Immature natural killer cell (primary cell): ENCODE measurements around the gene ZNF827. TPM values are rescaled to one million over a fixed set of nuclear protein-coding genes. Genes with fewer than 3 reads are reported as not detected.

Experiments used
- DNase-seq, 3 donors: peaks; one replicate each; pipeline ENCODE4 v3.0.0; 2022; ENCODE audit warnings: mixed read lengths in 1 of 3
- H3K27ac Mint-ChIP-seq, 6 donors: one replicate each; pipeline ENCODE4 v1.8.0; 2020; ENCODE audit warnings: mixed read lengths in 6 of 6, mild to moderate bottlenecking in 5 of 6, inconsistent platforms in 4 of 6, moderate library complexity in 3 of 6
- H3K27me3 Mint-ChIP-seq, 3 donors: one replicate each; pipeline ENCODE4 v1.8.0; 2020 to 2021; ENCODE audit warnings: low read depth in 3 of 3, mild to moderate bottlenecking in 3 of 3, mixed read lengths in 3 of 3, moderate library complexity in 3 of 3, inconsistent platforms in 1 of 3
- H3K36me3 Mint-ChIP-seq, 3 donors: one replicate each; pipeline ENCODE4 v1.8.0; 2020; ENCODE audit warnings: mixed read lengths in 3 of 3, inconsistent platforms in 2 of 3, mild to moderate bottlenecking in 2 of 3
- H3K4me1 Mint-ChIP-seq, 2 donors: one replicate each; pipeline ENCODE4 v1.8.0; 2020; ENCODE audit warnings: inconsistent platforms in 2 of 2, mild to moderate bottlenecking in 2 of 2, mixed read lengths in 2 of 2, moderate library complexity in 1 of 2
- H3K4me3 Mint-ChIP-seq, 5 donors: one replicate each; pipeline ENCODE4 v1.8.0; 2020; ENCODE audit warnings: mild to moderate bottlenecking in 5 of 5, mixed read lengths in 5 of 5, inconsistent platforms in 3 of 5, moderate library complexity in 3 of 5
- H3K9me3 Mint-ChIP-seq, 6 donors: one replicate each; pipeline ENCODE4 v1.8.0; 2020; ENCODE audit warnings: mild to moderate bottlenecking in 6 of 6, mixed read lengths in 6 of 6, inconsistent platforms in 4 of 6, moderate library complexity in 3 of 6
- polyA plus RNA-seq, 3 donors: library from polyadenylated mRNA; unstranded; fragments of 300-500 nt; fragmentation: Illumina TruSeq; gene quantifications; one replicate each; pipeline ENCODE4 v1.2.3, GENCODE V29; 2021

Gene ZNF827
- polyA plus RNA-seq, 3 donors from 2014 or later, result 1.5 to 4.6 (median 1.7) TPM

- no peaks in the 10 kb centered on the region for H3K9me3 Mint-ChIP-seq
- H3K27me3 Mint-ChIP-seq, result peaks cover 21 to 29% (median 21%) of the 10 kb centered on the region in 3 donors
- H3K36me3 Mint-ChIP-seq, result no peaks in the 10 kb centered on the region
- peaks cover 22 to 31% of the 10 kb centered on the region in 2 donors for H3K4me1 Mint-ChIP-seq
- peak overlapping the region; percentile 86 to 97 (median 89) for H3K27ac Mint-ChIP-seq
- peak overlapping the region; percentile 90 to 99 (median 95) for H3K4me3 Mint-ChIP-seq
- DNase-seq, result no peak
These were observed 773 bp upstream of the ZNF827 start for GRCh38 chr4:145939441-145939750.

DNA sequence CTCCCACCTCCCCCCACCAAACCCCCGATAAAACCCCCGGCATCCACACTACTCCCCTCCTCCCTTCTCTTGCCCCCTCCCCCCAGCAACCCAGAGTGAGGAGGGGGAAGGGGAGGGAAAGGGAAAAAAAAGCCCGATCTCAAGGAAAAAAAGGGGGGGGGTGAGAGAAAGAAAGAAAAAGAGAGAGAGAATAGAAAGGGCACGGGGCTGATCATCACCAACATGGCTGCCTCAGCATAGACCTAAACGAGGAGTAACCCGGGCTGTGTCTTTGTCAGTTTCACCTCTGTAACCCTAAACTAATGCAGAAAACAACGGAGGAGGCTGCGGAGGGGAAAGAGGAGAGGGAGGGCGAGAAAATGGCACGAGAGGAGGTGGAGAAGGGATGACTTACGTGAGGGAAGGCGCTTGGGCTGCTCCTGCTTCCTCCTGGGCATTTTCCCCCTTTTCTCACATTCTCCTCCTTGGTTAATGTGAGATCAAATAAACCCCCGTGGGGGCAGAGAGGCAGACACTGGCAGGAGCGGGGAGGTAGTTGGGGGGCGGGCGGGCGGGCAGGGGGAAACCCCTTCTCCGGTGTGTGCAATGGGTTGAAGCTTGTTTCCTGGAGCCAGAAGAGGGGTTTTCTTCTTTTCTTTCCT lies 532 bp downstream of the ZNF827 start:
- Mint-ChIP-seq H3K4me1 (peaks cover 22 to 38% of the 10 kb centered on the region in 2 donors), H3K9me3 (no peaks in the 10 kb centered on the region), H3K36me3 (no peaks in the 10 kb centered on the region), H3K4me3 (peak overlapping the region; percentile 90 to 99 (median 95)), H3K27me3 (peaks cover 21 to 29% (median 21%) of the 10 kb centered on the region in 3 donors), H3K27ac (peak overlapping the region; percentile 86 to 97 (median 95))
- DNase-seq, result peak; percentile 55 to 60 (median 56)

GRCh38 chr4:145936997-145937901 lies 1.4 kb downstream of the ZNF827 start:
- Mint-ChIP-seq H3K27me3 (peaks cover 21 to 29% (median 21%) of the 10 kb centered on the region in 3 donors), H3K9me3 (no peaks in the 10 kb centered on the region), H3K36me3 (no peaks in the 10 kb centered on the region), H3K4me1 (peaks cover 22 to 43% of the 10 kb centered on the region in 2 donors), H3K4me3 (peak overlapping the region; percentile 90 to 99 (median 95)), H3K27ac (peak overlapping the region; percentile 51 to 98 (median 89))
- peak; percentile 59 to 61 (median 60) for DNase-seq

DNA sequence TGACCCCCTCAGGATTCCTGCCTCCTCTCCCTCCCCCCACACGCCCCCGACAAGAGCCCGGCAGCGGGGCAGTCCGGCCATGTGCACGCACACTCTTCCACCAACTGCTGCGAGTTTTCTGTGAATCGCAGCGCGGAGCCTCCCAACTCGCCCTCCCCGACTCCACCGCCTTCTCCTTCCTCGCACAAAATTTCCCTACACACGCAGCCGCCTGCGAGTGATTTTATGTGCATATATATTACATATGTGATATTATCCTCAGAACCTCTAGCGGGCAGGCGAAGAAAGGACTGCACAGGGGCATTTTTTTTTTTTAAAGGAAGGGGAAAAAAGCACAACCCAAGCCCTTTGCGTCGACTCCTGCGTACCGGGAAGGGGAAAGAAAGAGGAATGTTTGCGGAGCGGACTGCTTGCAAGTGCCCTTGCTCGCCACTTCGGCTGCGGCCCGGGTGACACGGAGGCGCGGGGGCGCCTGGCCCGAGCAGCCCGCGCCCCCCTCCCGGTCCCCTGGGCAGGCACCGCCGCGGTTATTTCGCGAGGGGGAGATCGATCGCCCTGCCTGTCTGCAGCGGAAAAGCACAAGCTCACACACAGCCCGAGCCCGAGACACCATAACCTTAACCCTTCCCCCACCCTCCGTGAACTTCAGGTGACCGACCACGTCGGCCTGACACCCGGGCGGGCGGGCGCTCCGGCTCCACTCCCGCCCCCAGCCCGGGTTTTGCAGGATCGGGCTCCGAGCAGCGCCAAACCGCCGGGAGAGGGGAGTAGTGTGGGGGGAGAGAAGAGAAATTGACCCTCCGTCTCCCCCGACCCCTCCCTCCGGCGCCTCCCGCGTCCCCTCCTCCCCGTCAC lies 2.3 kb downstream of the ZNF827 start:
- no peaks in the 10 kb centered on the region for H3K9me3 Mint-ChIP-seq
- H3K27ac Mint-ChIP-seq, result peak overlapping the region; percentile 63 to 98 (median 92)
- H3K27me3 Mint-ChIP-seq, result peaks cover 21 to 29% (median 21%) of the 10 kb centered on the region in 3 donors

GRCh38 chr4:145935253-145936141 lies 3.1 kb downstream of the ZNF827 start:
- Mint-ChIP-seq H3K4me1 (peaks cover 22 to 57% of the 10 kb centered on the region in 2 donors), H3K9me3 (no peaks in the 10 kb centered on the region), H3K27me3 (peaks cover 21 to 29% (median 21%) of the 10 kb centered on the region in 3 donors), H3K4me3 (peak overlapping the region; percentile 90 to 99 (median 95)), H3K27ac (peak overlapping the region; percentile 63 to 98 (median 92)), H3K36me3 (no peaks in the 10 kb centered on the region)
- peak; percentile 12 to 26 (median 21) for DNase-seq

More for the DNA sequence above, 2.3 kb downstream of the ZNF827 start:
- H3K36me3 Mint-ChIP-seq, result no peaks in the 10 kb centered on the region
- peak overlapping the region; percentile 90 to 99 (median 95) for H3K4me3 Mint-ChIP-seq
- DNase-seq, result peak; percentile 75 to 79 (median 77)
- H3K4me1 Mint-ChIP-seq, result peaks cover 22 to 48% of the 10 kb centered on the region in 2 donors

- H3K27ac Mint-ChIP-seq, result peak overlapping the region; percentile 63 to 98 (median 92)
- DNase-seq, result no peak
- H3K27me3 Mint-ChIP-seq, result peaks cover 21 to 26% (median 21%) of the 10 kb centered on the region in 3 donors
- H3K4me1 Mint-ChIP-seq, result peaks cover 23 to 65% of the 10 kb centered on the region in 2 donors
- H3K9me3 Mint-ChIP-seq, result no peaks in the 10 kb centered on the region
- H3K4me3 Mint-ChIP-seq, result peak overlapping the region; percentile 64 to 95 (median 90)
- H3K36me3 Mint-ChIP-seq, result no peaks in the 10 kb centered on the region
These were observed 4.1 kb downstream of the ZNF827 start for GRCh38 chr4:145934434-145935047.

DNA sequence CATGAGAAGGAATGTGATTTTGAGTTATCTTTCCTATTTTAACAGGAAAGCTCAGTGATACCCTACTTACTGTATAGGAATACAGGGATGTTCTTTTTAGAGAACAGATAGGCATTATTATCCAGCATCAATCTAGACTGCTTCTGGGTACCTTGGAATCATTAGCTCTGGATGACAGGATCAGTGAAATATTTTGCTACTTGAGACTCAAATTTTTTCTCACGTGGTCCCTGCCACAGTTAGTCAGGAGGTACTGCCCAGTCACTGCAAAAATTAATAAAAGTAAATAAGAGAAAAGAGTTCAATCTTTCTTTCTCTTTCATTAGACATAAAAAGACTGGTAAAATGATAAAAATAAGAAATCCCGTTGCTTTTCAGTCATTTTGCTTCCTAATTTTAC lies 5.5 kb downstream of the ZNF827 start:
- no peak for DNase-seq
- Mint-ChIP-seq H3K27ac (no peak overlapping the region), H3K9me3 (no peaks in the 10 kb centered on the region), H3K27me3 (peaks cover 8 to 13% (median 12%) of the 10 kb centered on the region in 3 donors), H3K4me3 (no peak overlapping the region), H3K36me3 (no peaks in the 10 kb centered on the region), H3K4me1 (peaks cover 15 to 55% of the 10 kb centered on the region in 2 donors)

DNA sequence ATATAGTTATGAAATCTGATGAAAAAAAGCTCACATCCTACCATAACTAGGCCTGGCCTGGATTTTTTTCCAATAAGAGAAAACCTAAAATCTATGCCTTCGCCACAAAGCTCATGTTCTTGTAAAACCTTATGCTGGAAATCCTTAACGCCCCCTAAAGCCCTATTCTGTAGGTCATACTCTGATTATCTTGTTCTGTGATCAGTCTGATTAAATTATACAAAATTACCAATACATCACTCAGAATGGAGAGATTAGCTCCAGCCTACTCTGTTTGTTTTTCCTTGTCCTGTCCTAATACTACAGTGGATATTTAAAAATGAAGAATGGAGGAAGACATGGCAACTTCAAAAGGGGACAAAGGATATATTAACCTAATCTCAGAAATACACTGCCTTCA lies 7.2 kb downstream of the ZNF827 start:
- Mint-ChIP-seq H3K27ac (peak overlapping the region in 2 of 6 donors; percentile 13 to 26), H3K4me3 (no peak overlapping the region), H3K4me1 (peaks cover 19 to 69% of the 10 kb centered on the region in 2 donors), H3K27me3 (peaks cover 2 to 5% (median 4%) of the 10 kb centered on the region in 3 donors), H3K9me3 (no peaks in the 10 kb centered on the region), H3K36me3 (no peaks in the 10 kb centered on the region)
- no peak for DNase-seq

GRCh38 chr4:145930592-145930991 lies 8.0 kb downstream of the ZNF827 start:
- peak overlapping the region in 4 of 6 donors; percentile 14 to 68 (median 54) for H3K27ac Mint-ChIP-seq
- no peaks in the 10 kb centered on the region for H3K9me3 Mint-ChIP-seq
- H3K4me3 Mint-ChIP-seq, result no peak overlapping the region
- H3K36me3 Mint-ChIP-seq, result no peaks in the 10 kb centered on the region
- H3K27me3 Mint-ChIP-seq, result no peaks in the 10 kb centered on the region
- no peak for DNase-seq
- H3K4me1 Mint-ChIP-seq, result peaks cover 16 to 69% of the 10 kb centered on the region in 2 donors

DNA sequence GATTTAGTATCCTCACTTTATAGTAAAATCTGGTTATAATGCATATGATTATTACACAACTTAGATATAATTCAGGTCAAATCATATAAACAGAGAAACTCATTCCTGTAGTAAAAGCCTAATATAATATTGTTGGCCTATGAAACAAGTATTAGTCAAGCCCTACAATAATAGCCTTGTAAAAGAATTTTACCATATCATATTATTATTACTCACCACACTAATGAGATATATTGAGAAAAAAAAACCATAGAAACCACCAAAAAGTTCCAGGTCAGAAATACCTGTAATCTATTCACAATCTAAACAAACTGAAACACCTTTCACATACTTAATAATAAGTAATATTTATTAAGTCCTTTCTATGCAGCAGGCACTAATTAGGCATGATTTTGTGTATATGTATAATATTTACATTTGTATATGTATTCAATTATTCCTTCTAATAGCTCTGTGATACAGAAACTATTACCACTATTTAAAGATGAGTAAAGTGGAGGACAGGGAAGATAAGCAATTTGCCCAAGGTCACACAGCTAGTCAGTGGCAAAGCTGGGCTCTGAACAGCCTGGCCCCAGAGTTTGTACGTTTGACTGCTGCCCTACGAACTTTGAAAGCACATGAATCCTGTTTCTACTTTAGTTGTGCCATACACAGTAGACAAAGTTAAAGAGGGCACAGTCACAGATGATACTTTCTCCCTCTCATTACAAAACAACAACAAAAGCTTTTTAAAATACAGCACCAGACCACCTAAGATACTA lies 9.0 kb downstream of the ZNF827 start:
- H3K4me3 Mint-ChIP-seq, result no peak overlapping the region
- peaks cover 9 to 64% of the 10 kb centered on the region in 2 donors for H3K4me1 Mint-ChIP-seq
- peak overlapping the region in 3 of 6 donors; percentile 14 to 64 (median 46) for H3K27ac Mint-ChIP-seq
- no peak for DNase-seq
- H3K9me3 Mint-ChIP-seq, result no peaks in the 10 kb centered on the region
- H3K36me3 Mint-ChIP-seq, result peaks cover 0 to 3% (median 3%) of the 10 kb centered on the region in 3 donors
- H3K27me3 Mint-ChIP-seq, result no peaks in the 10 kb centered on the region

- Mint-ChIP-seq H3K4me3 (no peak overlapping the region), H3K36me3 (peaks cover 0 to 4% (median 3%) of the 10 kb centered on the region in 3 donors), H3K4me1 (peaks cover 12 to 67% of the 10 kb centered on the region in 2 donors), H3K27ac (no peak overlapping the region), H3K9me3 (no peaks in the 10 kb centered on the region), H3K27me3 (no peaks in the 10 kb centered on the region)
- DNase-seq, result no peak
These were observed 9.9 kb downstream of the ZNF827 start for GRCh38 chr4:145928748-145929147.
